ENCODE measurements around the gene DNM3.
A peak's percentile ranks its signal among the peaks of the same experiment; 100 is the strongest.

DNM3 gene

GRCh38 chr1:172089768-172090510, 248.6 kb downstream of the DNM3 start:
- DNase-seq (ENCODE audit: low read depth) = peak; percentile 73
- TF ChIP-seq CTCF (IDR thresholded peaks at IDR 0.05; ENCODE audit: low read length, missing control alignments) = peak; percentile 79
- H3K4me3 ChIP-seq (replicated peaks; ENCODE audit: low read depth, low read length) = no peak overlapping the region

DNA sequence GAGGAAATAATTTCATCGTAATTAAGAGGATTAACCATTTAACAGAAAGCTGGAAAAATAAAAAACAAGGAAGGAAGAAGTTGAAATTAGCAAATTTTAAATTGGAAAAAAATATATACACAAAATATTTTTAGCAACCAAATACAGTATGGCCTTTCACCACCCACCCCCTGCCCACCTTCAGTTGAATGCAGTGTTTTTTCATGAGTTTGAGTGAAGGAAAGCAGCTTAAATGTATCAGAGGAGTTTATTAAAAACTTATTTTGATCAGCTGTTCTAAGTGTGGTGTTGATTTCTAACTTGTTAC, 249.2 kb downstream of the DNM3 start:
- no peak overlapping the region for H3K4me3 ChIP-seq (replicated peaks; ENCODE audit: low read depth, low read length)

DNA sequence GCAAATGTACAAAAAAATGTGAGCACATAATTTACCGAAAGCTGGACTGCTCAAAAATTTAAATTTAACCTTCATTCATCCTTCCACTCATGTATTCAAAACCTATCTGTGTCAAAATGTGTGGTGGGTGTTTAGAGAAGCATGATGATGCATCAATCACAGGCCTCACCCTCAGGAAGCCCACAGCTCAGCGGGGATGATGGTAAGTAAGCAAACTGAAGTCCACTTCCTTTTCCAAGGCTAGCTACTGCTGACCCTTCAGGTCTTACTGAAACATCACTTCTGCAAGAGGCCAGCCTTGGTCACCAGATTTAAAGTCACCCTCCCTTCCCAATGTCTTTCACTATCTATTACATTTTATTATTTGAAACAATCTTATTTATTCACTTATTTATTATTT, 254.5 kb downstream of the DNM3 start:
- no peak for TF ChIP-seq CTCF (IDR thresholded peaks at IDR 0.05; ENCODE audit: low read length, missing control alignments)
- no peak overlapping the region for H3K4me3 ChIP-seq (replicated peaks; ENCODE audit: low read depth, low read length)
- DNase-seq (ENCODE audit: low read depth) = no peak

More for the DNA sequence above, 249.2 kb downstream of the DNM3 start:
- no peak for TF ChIP-seq CTCF (IDR thresholded peaks at IDR 0.05; ENCODE audit: low read length, missing control alignments)
- DNase-seq (ENCODE audit: low read depth) = no peak

DNA sequence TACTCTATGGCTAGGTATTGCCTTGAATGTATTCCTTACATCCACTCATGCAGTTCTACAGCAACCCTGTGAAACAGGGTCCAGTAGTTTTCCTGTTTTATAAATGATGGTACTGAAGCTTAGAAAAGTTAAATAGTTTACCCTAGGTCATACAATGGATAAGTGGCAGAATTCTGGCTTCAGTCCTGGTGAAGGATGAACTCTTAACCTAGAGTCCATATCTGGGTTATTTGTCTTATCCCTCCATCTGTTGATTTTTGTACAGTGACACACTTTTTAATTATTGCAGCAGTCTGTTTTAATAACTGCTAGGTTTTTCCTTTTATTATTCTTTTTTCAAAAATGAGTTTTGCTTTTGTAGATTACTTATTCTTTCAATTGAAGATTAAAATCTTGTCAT, 263.9 kb downstream of the DNM3 start:
- H3K4me3 ChIP-seq (replicated peaks; ENCODE audit: low read depth, low read length) = no peak overlapping the region
- DNase-seq (ENCODE audit: low read depth) = no peak
- no peak for TF ChIP-seq CTCF (IDR thresholded peaks at IDR 0.05; ENCODE audit: low read length, missing control alignments)

- peak; percentile 17 for DNase-seq (ENCODE audit: low read depth)
- H3K4me3 ChIP-seq (replicated peaks; ENCODE audit: low read depth, low read length) = no peak overlapping the region
- TF ChIP-seq CTCF (IDR thresholded peaks at IDR 0.05; ENCODE audit: low read length, missing control alignments) = no peak
These were observed 266.1 kb downstream of the DNM3 start for GRCh38 chr1:172107316-172107975.

DNA sequence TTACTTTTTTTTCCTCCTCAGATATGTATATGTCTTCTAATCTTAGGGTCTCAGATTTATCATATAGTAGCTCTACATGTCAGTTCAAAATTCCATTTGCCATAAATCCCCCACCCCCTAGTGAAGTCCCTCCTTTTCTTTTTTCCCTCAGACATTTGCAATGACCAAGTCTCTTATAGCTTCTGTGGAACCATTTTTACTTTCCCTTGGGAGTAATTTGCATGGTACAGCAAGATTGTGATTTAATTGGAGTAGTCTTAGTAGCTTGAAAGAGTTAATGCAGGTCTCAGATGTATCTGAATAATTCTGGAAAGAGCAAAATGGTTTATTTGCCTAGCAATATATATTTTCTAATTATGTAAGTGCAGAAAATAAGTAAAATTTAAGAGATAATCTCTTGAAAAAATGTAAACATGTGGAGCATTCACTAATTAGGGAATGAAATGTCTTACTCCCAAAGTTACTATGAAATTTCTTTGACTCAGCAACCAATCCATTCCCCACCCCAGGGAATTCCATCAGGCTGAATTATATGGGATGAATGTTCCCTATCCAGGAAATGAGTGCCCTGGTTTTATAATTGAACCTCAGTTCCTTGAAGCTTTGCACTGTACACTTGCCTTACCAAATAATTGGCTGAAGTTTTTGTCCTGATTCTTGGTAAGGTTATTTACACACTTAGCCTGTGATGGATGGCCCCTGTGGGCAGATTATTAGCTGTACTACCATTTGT, 267.0 kb downstream of the DNM3 start:
- DNase-seq (ENCODE audit: low read depth) = peak; percentile 6
- TF ChIP-seq CTCF (IDR thresholded peaks at IDR 0.05; ENCODE audit: low read length, missing control alignments) = no peak
- H3K4me3 ChIP-seq (replicated peaks; ENCODE audit: low read depth, low read length) = no peak overlapping the region
